HUDEP-2 (cell line): ENCODE data around the gene MC1R.

Experiments used
- DNase-seq, 76 experiments: peaks; one replicate each; lab custom pipeline; 2025; ENCODE audit not compliant: unreplicated experiment in 76 of 76; lab: John Stamatoyannopoulos, UW

MC1R gene

GRCh38 chr16:89895482-89896250 lies 23.0 kb upstream of the MC1R start:
- no peak for DNase-seq

DNA sequence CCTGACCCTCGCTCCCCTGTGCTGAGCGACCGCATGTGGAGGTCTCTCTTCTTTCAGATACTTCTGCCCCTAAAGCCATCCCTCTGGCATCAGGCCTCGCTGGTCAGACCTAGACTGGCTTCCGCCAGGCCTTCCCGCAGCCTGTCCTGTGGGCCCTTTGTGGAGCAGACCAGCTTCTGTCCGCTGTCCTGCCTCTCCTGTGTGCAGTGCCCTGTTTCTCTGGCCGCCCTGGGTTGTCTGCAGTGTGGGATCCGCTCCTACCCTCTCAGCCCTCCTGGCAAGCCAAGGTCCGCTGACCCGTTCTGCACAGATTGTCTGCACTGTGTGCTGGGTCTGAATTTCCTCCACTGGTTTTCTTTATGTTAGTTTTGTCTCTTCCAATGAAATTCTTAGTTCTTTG lies 21.5 kb upstream of the MC1R start:
- DNase-seq, result no peak

DNA sequence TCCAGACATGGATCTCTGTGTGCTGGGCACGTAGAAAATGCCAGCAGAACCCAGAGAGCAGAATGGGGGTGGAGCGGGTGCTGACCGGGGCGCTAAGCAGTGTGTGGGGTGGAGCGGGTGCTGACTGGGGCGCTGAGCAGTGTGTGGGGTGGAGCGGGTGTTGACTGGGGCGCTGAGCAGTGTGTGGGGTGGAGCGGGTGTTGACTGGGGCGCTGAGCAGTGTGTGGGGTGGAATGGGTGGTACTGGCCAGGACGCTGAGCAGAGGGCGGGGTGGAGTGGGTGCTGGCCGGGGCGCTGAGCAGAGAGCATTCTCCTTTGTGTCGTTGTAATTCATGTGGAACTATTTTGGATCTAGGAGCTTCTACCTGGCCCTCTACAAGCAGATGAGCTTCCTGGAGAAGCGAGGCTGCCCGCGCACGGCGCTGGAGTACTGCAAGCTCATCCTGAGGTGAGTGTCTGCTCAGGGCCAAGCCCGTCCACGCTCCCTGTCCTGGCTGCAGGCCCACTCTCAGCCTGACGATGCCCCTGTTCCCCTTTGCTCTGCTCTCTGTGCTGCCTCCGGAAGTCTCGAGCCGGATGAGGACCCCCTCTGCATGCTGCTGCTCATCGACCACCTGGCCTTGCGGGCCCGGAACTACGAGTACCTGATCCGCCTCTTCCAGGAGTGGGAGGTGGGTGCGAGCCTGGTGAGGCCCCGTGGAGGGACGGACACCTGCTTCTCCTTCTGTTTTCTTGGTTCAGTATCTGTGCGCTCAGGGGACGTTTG lies 20.3 kb upstream of the MC1R start:
- DNase-seq, result peak in 6 of 76 experiments; percentile 12 to 30 (median 20)

DNA sequence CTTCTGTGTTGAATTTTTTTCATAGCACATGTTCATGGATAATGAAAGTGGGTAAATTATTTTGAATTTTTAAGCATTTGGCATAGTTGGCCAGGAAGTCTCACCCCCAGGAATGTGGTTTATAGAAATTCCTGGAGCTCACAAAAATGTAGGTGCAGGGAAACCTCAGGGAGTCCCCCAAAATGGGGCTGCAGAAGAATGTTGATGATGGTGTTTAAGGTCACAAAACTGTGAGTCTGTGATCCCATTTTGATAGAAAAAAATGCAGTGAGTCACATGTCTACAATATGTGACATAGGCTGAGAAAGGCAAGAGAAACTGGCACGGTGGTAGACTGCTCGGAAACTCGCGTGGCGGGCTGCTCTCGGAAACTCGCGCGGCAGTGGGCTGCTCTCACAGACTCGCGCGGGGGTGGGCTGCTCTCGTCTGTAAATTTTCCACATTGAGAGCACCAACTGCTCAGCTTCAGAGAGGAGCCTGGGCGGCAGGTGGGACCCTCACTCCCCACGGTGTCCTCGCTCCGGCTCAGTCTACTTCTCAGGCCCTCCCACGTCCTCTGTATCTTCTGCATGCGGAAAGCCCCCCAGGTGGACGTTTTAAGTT lies 18.7 kb upstream of the MC1R start:
- no peak for DNase-seq

- no peak for DNase-seq
These were observed 17.8 kb upstream of the MC1R start for GRCh38 chr16:89900885-89901284.

GRCh38 chr16:89902980-89903379 lies 15.7 kb upstream of the MC1R start:
- DNase-seq, result no peak

DNA sequence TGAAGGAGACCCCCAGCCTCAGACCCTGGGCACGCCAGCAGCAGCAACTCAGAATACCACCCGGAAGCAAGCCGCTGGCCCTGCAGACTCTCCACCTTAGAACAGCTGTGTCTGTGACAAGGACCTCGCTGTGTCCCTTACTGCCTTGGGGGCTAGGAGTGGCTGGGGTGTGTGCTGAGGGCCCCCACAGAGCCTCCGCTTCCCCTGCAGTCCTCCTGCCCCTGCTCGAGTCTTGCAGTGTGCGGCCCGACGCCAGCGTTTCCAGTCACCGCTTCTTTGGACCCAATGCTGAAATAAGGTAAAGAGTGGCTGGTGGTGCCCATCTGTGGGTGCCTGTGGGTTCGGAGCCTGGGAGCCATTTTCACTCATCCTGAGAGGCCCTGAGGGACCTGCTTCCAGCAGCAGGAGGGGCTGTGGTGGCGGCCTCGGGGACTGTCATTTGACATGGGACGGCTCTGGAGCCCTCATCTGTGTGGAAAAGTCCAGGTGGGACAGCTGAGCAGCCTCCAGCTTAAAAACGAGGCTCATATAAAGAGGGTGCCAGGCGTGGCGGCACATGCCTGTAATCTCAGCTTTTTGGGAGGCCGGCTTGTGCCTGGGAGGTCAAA lies 14.7 kb upstream of the MC1R start:
- no peak for DNase-seq

DNA sequence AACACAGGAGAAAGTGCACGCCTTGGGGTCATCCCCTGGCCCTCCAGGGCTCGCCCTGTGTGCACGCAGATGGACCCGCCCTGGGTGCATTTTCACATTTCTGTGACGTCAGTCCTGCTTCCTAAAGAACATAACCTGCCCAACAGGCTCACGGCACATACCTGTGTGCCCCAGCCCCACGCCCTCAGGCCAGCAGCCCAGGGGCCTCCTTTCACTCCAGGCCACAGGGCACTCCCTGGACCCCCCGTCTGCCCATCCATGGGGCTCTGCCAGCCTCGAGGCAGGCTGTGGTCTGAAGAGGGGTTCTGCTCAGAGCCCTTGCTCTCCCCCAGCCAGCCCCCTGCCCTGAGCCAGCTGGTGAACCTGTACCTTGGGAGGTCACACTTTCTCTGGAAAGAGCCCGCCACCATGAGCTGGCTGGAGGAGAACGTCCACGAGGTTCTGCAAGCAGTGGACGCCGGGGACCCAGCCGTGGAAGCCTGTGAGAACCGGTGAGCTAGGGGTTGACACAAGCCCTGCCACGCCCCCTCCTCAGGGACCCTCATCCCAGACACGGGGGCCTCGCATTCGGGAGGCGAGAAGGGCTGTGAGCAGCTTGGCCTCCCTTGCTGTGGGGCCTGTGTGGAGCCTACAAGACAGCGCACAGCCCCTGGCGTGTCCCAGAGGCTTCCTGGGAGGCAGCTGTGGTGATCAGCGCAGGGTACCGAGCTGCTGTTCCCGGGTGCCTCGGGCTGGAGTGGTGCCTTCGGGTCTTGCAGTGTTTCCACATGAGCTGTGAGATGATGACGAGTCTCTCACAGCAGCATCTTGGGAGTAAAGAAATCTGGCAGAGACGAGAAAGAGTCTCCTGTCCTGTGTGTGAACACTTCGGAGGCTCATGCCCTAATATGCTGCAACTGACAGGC lies 13.8 kb upstream of the MC1R start:
- DNase-seq, result no peak

DNA sequence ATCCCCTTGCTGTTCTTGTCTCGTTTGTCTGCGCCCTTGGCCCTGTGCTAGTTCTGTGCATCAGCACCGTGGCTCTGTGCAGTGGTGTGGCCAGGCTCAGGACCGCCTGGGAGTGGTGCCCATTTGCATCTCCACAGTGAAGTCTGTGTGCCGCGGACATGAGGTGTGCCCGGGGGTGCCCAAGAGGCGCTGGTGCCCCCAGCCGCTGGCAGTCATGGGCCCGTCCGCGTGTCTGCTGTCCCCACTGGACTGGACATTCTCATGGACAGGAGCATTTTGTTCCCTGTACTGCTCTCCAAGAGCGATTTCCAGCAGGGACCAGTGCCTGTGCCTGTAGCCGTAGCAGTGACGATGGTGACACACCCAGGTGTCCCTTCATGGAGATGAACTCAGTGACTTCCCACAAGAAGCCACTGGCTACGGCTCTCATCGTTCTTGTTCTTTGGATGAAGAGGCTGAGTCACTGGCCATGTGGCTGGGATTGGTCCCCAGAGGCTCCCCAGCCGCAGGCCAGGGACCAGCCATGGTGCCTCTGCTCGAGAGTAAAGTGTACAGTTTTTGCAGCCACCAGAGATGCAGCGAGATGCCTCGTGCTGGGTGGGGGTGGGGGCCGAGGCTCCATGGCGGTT lies 13.0 kb upstream of the MC1R start:
- DNase-seq, result no peak

- DNase-seq, result no peak
These were observed 12.3 kb upstream of the MC1R start for GRCh38 chr16:89906140-89907025.

DNA sequence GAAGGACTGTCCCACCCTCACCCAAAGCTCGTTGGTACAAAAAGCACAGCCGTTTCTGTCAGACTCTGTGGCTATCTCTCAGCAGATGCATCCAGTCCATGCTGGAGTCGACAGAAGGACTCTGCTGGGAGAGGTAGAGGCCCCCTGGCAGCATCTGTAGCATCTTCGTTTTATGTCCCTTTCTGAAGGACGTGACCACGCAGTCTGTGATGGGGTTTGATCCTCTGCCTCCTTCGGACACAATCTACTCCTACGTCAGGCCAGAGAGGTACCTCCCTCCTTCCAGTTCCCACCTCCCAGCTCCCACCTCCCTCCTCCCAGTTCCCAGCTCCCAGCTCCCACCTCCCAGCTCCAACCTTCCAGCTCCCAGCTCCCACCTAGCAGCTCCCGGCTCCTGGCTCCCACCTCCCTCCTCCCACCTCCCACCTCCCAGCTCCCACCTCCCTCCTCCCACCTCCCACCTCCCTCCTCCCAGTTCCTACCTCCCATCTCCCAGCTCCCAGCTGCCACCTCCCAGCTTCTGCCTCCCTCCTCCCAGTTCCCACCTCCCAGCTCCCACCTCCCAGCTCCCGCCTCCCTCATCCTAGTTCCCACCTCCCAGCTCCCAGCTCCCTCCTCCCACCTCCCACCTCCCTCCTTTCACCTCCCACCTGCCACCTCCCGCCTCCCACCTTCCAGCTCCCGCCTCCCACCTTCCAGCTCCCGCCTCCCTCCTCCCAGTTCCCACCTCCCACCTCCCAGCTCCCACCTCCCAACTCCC lies 11.4 kb upstream of the MC1R start:
- no peak for DNase-seq

DNA sequence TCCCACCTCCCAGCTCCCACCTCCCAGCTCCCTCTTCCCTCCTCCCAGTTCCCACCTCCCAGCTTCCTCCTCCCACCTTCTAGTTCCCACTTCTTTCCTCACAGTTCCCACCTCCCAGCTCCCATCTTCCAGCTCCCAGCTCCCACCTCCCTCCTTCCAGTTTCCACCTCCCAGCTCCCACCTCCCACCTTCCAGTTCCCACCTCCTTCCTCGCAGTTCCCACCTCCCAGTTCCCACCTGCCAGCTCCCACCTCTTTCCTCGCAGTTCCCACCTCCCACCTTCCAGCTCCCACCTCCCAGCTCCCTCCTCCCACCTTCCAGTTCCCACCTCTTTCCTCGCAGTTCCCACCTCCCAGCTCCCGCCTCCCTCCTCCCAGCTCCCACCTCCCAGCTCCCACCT lies 10.4 kb upstream of the MC1R start:
- DNase-seq, result no peak

DNA sequence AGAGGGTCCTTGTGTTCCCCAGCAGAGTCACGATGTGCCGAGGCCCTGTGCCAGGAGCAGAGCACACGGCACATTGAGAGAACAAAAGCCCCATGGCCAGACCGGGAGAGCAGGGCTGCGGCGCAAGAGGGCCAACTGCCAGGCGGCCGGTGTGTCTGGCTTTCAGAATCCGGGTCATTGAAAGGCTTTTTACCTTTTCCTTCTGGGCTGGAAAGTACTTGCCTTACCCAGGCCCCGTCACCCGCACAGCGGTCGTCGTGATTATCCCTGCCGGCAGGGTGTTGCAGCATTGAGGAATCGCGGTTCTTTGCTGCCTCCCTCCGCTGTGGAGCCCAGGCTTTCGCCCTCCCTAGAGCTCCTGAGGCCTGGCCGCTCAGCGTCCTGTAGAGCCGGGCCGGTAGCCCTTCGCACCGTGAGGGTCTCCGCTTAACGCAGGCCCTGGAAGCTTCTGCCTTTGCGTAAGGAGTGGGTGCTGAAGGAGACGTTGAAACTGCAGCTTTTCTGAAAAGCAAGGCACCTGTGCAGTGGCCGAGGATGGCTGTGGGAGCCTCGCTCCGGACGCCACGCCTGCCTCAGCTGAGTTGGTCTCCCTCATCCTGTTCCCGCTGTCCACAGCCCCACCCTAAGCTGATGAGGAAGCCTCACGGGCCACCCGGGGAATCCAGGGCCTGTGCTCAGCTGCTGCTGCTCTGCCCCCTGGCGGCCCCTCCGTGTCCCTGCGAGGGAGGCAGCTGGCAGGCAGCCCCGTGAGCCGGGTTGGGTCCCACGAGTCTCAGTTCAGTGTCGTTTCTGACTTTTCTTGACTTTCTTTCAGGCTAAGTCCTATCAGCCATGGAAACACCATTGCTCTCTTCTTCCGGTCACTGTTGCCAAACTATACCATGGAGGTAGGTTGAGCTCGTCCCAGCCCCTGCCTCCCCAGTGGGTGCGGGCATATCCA lies 8.6 kb upstream of the MC1R start:
- DNase-seq, result peak in 55 of 76 experiments; percentile 10 to 71 (median 51)

DNA sequence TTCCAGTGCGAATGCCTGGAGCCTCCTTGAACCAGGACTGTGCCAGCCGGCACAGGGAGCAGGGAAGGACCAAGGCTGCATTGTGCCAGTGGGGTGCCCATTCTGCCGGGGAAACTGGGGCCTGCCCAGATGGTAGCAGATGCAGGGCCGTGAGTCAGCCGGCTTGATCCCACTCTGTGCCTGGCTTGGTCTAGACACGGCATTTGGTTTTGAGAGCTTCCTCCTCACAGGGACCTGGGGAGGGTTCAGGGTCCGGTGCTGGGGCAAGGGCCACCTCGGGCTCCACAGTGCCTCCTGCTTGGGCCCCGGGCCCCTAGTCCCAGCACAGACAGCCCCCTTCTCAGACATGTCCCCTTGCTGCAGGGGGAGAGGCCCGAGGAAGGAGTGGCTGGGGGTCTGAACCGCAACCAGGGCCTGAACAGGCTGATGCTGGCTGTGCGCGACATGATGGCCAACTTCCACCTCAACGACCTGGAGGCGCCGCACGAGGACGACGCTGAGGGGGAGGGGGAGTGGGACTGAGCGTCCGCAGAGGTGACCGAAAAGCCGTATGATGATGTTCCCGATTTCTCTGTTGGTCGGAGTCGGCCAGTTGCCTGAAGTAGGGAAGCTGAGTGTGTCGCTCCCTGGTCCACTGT lies 7.8 kb upstream of the MC1R start:
- DNase-seq, result no peak

GRCh38 chr16:89911375-89911774 lies 7.3 kb upstream of the MC1R start:
- DNase-seq, result no peak

DNA sequence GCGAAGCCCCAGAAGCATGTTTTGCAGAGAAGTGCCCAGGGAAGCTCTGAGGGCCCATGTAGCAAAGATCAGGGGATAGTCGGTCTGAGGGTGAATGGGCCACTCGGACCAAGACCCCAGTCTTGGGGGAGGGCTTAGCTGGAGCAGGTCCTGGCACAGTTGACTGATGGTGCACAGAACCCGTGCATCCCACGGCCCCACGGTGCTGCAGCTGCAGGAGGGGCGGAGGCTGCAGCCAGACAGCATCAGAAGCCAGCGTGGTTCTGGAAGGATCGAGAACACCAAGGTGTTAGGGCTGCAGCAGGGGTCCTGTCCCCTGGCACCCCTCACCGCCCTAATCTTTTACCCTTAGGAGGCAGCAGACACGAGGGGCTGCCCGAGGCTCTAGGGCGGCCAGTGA lies 6.5 kb upstream of the MC1R start:
- DNase-seq, result no peak

GRCh38 chr16:89912627-89913026 lies 6.0 kb upstream of the MC1R start:
- DNase-seq, result no peak
